H9 (cell line): ENCODE data around the gene ERN1. TPM values are rescaled to one million over a fixed set of nuclear protein-coding genes. Genes with fewer than 3 reads are reported as not detected.

Experiments used
- DNase-seq: peaks from one replicate; pipeline ENCODE4 v3.0.0-alpha.2; 2017
- H2AFZ ChIP-seq: one replicate; pipeline ENCODE4 v1.6.1; 2013; ENCODE audit warnings: mild to moderate bottlenecking, low read length, control low read depth, moderate library complexity
- H2AK5ac ChIP-seq: 2 replicates; pipeline ENCODE4 v1.6.1; 2013; ENCODE audit warnings: low read length, control low read depth, mixed read lengths; ENCODE audit not compliant: insufficient read length
- H2BK120ac ChIP-seq: one replicate; pipeline ENCODE4 v1.6.1; 2013; ENCODE audit warnings: low read depth, mild to moderate bottlenecking, low read length, control low read depth, inconsistent platforms; ENCODE audit not compliant: poor library complexity, severe bottlenecking
- H2BK12ac ChIP-seq: 2 replicates; pipeline ENCODE4 v1.6.1; 2013; ENCODE audit warnings: low read length, control low read depth, mixed read lengths, low read depth; ENCODE audit not compliant: insufficient read length
- H2BK15ac ChIP-seq: 2 replicates; pipeline ENCODE4 v1.6.1; 2013; ENCODE audit warnings: low read depth, low read length, control low read depth
- H2BK20ac ChIP-seq: one replicate; pipeline ENCODE4 v1.6.1; 2013; ENCODE audit warnings: low read depth, mild to moderate bottlenecking, low read length, control low read depth, inconsistent platforms; ENCODE audit not compliant: poor library complexity, severe bottlenecking
- H2BK5ac ChIP-seq: 2 replicates; pipeline ENCODE4 v1.6.1; 2013; ENCODE audit warnings: low read length, control low read depth, mixed read lengths; ENCODE audit not compliant: insufficient read length
- H3K14ac ChIP-seq: 2 replicates; pipeline ENCODE4 v1.6.1; 2013; ENCODE audit warnings: low read length, control low read depth; ENCODE audit not compliant: insufficient read depth
- H3K18ac ChIP-seq: 2 replicates; pipeline ENCODE4 v1.6.1; 2013; ENCODE audit warnings: low read depth, mild to moderate bottlenecking, mixed read lengths, low read length, control low read depth; ENCODE audit not compliant: insufficient read length
- H3K23ac ChIP-seq: 2 replicates; pipeline ENCODE4 v1.6.1; 2013; ENCODE audit warnings: low read length, control low read depth, mixed read lengths, low read depth; ENCODE audit not compliant: insufficient read length
- H3K23me2 ChIP-seq: 2 replicates; pipeline ENCODE4 v1.6.1; 2013; ENCODE audit warnings: low read depth, mild to moderate bottlenecking, mixed read lengths, low read length, control low read depth; ENCODE audit not compliant: insufficient read length, poor library complexity, severe bottlenecking
- H3K27ac ChIP-seq: 2 replicates; pipeline ENCODE4 v1.5.1; 2013; ENCODE audit warnings: low read length, control low read depth, mixed read lengths, low read depth; ENCODE audit not compliant: insufficient read length
- H3K27me3 ChIP-seq: 2 replicates; pipeline ENCODE4 v1.6.1; 2013; ENCODE audit warnings: low read length, control low read depth, inconsistent platforms; ENCODE audit not compliant: insufficient read depth
- H3K4ac ChIP-seq: 2 replicates; pipeline ENCODE4 v1.6.1; 2013; ENCODE audit warnings: low read depth, mild to moderate bottlenecking, control low read depth, inconsistent platforms, low read length, moderate library complexity
- H3K4me1 ChIP-seq: 2 replicates; pipeline ENCODE4 v1.6.1; 2013; ENCODE audit warnings: low read length, control low read depth, inconsistent platforms; ENCODE audit not compliant: insufficient read depth
- H3K4me2 ChIP-seq: 2 replicates; pipeline ENCODE4 v1.6.1; 2013; ENCODE audit warnings: low read length, control low read depth, mixed read lengths; ENCODE audit not compliant: insufficient read length, insufficient read depth
- H3K56ac ChIP-seq: 2 replicates; pipeline ENCODE4 v1.6.1; 2013; ENCODE audit warnings: low read depth, mild to moderate bottlenecking, mixed read lengths, low read length, control low read depth; ENCODE audit not compliant: insufficient read length
- H3K79me1 ChIP-seq: 2 replicates; pipeline ENCODE4 v1.6.1; 2013; ENCODE audit warnings: low read depth, mild to moderate bottlenecking, moderate library complexity, low read length, control low read depth, inconsistent platforms; ENCODE audit not compliant: insufficient read depth, poor library complexity, severe bottlenecking
- H3K79me2 ChIP-seq: 2 replicates; pipeline ENCODE4 v1.6.1; 2013; ENCODE audit warnings: low read length, control low read depth, inconsistent platforms; ENCODE audit not compliant: insufficient read depth
- H3K9ac ChIP-seq: 2 replicates; pipeline ENCODE4 v1.6.1; 2013; ENCODE audit warnings: low read length, control low read depth, mixed read lengths; ENCODE audit not compliant: insufficient read length; ENCODE audit errors: extremely low read depth
- H3K9me3 ChIP-seq: one replicate; pipeline ENCODE4 v1.6.1; 2013; ENCODE audit warnings: low read depth, low read length, inconsistent platforms; ENCODE audit not compliant: control insufficient read depth
- H3T11ph ChIP-seq: one replicate; pipeline ENCODE4 v1.6.1; 2013; ENCODE audit warnings: mild to moderate bottlenecking, low read length, control low read depth, inconsistent platforms
- H4K20me1 ChIP-seq: one replicate; pipeline ENCODE4 v1.6.1; 2013; ENCODE audit not compliant: control insufficient read depth, insufficient read length, insufficient read depth
- H4K5ac ChIP-seq: 2 replicates; pipeline ENCODE4 v1.6.1; 2013; ENCODE audit warnings: low read depth, mild to moderate bottlenecking, mixed read lengths, low read length, control low read depth; ENCODE audit not compliant: insufficient read length
- H4K8ac ChIP-seq: replicated peaks from 2 replicates; pipeline ENCODE4 v1.6.1; 2013; ENCODE audit warnings: low read length, control low read depth, mixed read lengths, low read depth; ENCODE audit not compliant: insufficient read length
- H4K91ac ChIP-seq: 2 replicates; pipeline ENCODE4 v1.6.1; 2013; ENCODE audit warnings: low read depth, mild to moderate bottlenecking, moderate library complexity, mixed read lengths, low read length, control low read depth; ENCODE audit not compliant: insufficient read length
- H3K27ac Mint-ChIP-seq, 3 experiments: 2 replicates in 2 of 3; 3 replicates in 1 of 3; pipeline ENCODE4 v1.8.0; 2020 to 2021; ENCODE audit warnings: mixed read lengths in 3 of 3, mild to moderate bottlenecking in 1 of 3, moderate library complexity in 1 of 3
- H3K27me3 Mint-ChIP-seq: 2 replicates; pipeline ENCODE4 v1.8.0; 2021; ENCODE audit warnings: low read depth, mild to moderate bottlenecking, moderate library complexity, mixed read lengths
- H3K36me3 Mint-ChIP-seq, 3 experiments: 2 replicates in 2 of 3; 3 replicates in 1 of 3; pipeline ENCODE4 v1.8.0; 2020 to 2021; ENCODE audit warnings: low read depth in 3 of 3, mixed read lengths in 3 of 3; ENCODE audit not compliant: insufficient read depth in 1 of 3
- H3K4me1 Mint-ChIP-seq, 2 experiments: 2 replicates each; pipeline ENCODE4 v1.8.0; 2020; ENCODE audit warnings: mixed read lengths in 2 of 2
- H3K4me3 Mint-ChIP-seq, 2 experiments: 2 replicates in 1 of 2; 3 replicates in 1 of 2; pipeline ENCODE4 v1.8.0; 2020 to 2021; ENCODE audit warnings: mild to moderate bottlenecking in 2 of 2, mixed read lengths in 2 of 2, moderate library complexity in 1 of 2
- H3K9me3 Mint-ChIP-seq, 2 experiments: 2 replicates in 1 of 2; 3 replicates in 1 of 2; pipeline ENCODE4 v1.8.0; 2020; ENCODE audit warnings: mild to moderate bottlenecking in 2 of 2, mixed read lengths in 2 of 2, moderate library complexity in 1 of 2
- WGBS: extraction: QIAGEN DNeasy Blood & Tissue Kit; methylation state at CpG from one replicate; pipeline ENCODE4 v1.1.7; 2013; ENCODE audit warnings: missing lambda C conversion rate, low lambda C conversion rate, mixed read lengths; ENCODE audit not compliant: insufficient read length; ENCODE audit errors: extremely low coverage; 5-methylcytosine and 5-hydroxymethylcytosine counted together
- total RNA-seq: library from RNA; stranded (reverse); gene quantifications from 2 replicates; pipeline ENCODE4 v1.2.1, GENCODE V29; 2021
- TF ChIP-seq, protein P1 (sequence below): fragments of 200-600 bp; sonication (generic); conservative IDR thresholded peaks from 3 replicates; pipeline ENCODE4 v1.8.0; 2021; ENCODE audit warnings: antibody characterized with exemption, mild to moderate bottlenecking

Gene ERN1
- total RNA-seq, 1 experiment from 2014 or later, result 5.0 TPM

- Histone ChIP-seq H2BK5ac (no peak overlapping the region), H2BK120ac (no peak overlapping the region), H3K4me1 (no peaks in the 10 kb centered on the region; the same call in 1 of the 2 replicates), H3T11ph (no peak overlapping the region), H4K91ac (no peak overlapping the region), H3K79me2 (no peaks in the 10 kb centered on the region), H3K9me3 (no peaks in the 10 kb centered on the region), H4K20me1 (no peaks in the 10 kb centered on the region), H3K23me2 (no peaks in the 10 kb centered on the region), H2AK5ac (no peak overlapping the region), H2BK20ac (no peak overlapping the region), H3K14ac (no peak overlapping the region), H4K8ac (peak overlapping the region; percentile 29), H2BK15ac (no peak overlapping the region), H3K4ac (no peak overlapping the region), H3K9ac (no peak overlapping the region), H3K27ac (no peak overlapping the region), H2AFZ (no peak overlapping the region), H3K79me1 (no peaks in the 10 kb centered on the region), H3K27me3 (no peaks in the 10 kb centered on the region), H3K4me2 (no peak overlapping the region), H3K18ac (no peak overlapping the region), H4K5ac (no peak overlapping the region), H3K56ac (no peak overlapping the region), H2BK12ac (no peak overlapping the region), H3K23ac (no peak overlapping the region)
- TF ChIP-seq, protein P1, sequence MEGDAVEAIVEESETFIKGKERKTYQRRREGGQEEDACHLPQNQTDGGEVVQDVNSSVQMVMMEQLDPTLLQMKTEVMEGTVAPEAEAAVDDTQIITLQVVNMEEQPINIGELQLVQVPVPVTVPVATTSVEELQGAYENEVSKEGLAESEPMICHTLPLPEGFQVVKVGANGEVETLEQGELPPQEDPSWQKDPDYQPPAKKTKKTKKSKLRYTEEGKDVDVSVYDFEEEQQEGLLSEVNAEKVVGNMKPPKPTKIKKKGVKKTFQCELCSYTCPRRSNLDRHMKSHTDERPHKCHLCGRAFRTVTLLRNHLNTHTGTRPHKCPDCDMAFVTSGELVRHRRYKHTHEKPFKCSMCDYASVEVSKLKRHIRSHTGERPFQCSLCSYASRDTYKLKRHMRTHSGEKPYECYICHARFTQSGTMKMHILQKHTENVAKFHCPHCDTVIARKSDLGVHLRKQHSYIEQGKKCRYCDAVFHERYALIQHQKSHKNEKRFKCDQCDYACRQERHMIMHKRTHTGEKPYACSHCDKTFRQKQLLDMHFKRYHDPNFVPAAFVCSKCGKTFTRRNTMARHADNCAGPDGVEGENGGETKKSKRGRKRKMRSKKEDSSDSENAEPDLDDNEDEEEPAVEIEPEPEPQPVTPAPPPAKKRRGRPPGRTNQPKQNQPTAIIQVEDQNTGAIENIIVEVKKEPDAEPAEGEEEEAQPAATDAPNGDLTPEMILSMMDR, result no peak
- Mint-ChIP-seq H3K27me3 (peaks cover 31% of the 10 kb centered on the region), H3K27ac (peak overlapping the region in 1 of 3 experiments; percentile 38; a peak in 2 of 7 replicates), H3K4me1 (peaks cover 8 to 26% of the 10 kb centered on the region in 2 experiments), H3K9me3 (no peaks in the 10 kb centered on the region; a peak in 2 of 5 replicates), H3K4me3 (peak overlapping the region in 1 of 2 experiments; percentile 31; a peak in 2 of 5 replicates), H3K36me3 (no peaks in the 10 kb centered on the region)
- peak; percentile 36 for DNase-seq
- WGBS, result no CpG with 5 or more reads among the region's 21 CpGs
Measured at GRCh38 chr17:63989622-63990345, 140.2 kb downstream of the ERN1 start.

Other genes with a start within 250 kb of the ERN1 start
- gene GH2, start 248.2 kb downstream of the ERN1 start, total RNA-seq, result 0.50 and 0.77 TPM in 2 replicates
- gene CSH1, start 233.6 kb downstream of the ERN1 start, total RNA-seq, result not detected in 2 replicates
- gene CSHL1, start 218.9 kb downstream of the ERN1 start, total RNA-seq, result not detected in 2 replicates
- gene GH1, start 211.3 kb downstream of the ERN1 start, total RNA-seq, result not detected in 2 replicates
- gene CD79B, start 197.8 kb downstream of the ERN1 start, total RNA-seq, result 0.96 and 1.4 TPM in 2 replicates
- gene SCN4A, start 157.2 kb downstream of the ERN1 start, total RNA-seq, result 5.0 and 5.8 TPM in 2 replicates
- gene PRR29, start 131.8 kb downstream of the ERN1 start, total RNA-seq, result 0.87 and 1.5 TPM in 2 replicates
- gene ICAM2, start 109.5 kb downstream of the ERN1 start, total RNA-seq, result 0.28 and 0.35 TPM in 2 replicates
- gene TEX2, start 133.1 kb upstream of the ERN1 start, total RNA-seq, result 12.2 and 12.4 TPM in 2 replicates